ENCODE results near the gene RHBDD3.
A peak's percentile ranks its signal among the peaks of the same experiment; 100 is the strongest.
"Not testable (repeated sequence)": the region's sequence is repeated elsewhere in the genome, so short reads cannot be mapped to it uniquely, and the experiment has no call there.

The RHBDD3 gene

GRCh38 chr22:29244785-29245625 lies 22.8 kb downstream of the RHBDD3 start:
- Histone ChIP-seq H3K27ac (no peak overlapping the region), H3K4me3 (ENCODE audit: low read depth, low read length) (no peak overlapping the region), H3K36me3 (no peaks in the 10 kb centered on the region; the same call in 1 of the 2 replicates), H3K27me3 (ENCODE audit: insufficient read depth, low read depth, severe bottlenecking) (no peaks in the 10 kb centered on the region), H3K9me3 (ENCODE audit: severe bottlenecking) (peaks cover 13% of the 10 kb centered on the region)
- DNase-seq: no peak
- TF ChIP-seq CTCF (IDR thresholded peaks at IDR 0.05; ENCODE audit: low read depth, low read length): no peak

- Histone ChIP-seq H3K9me3 (ENCODE audit: severe bottlenecking) (peaks cover 18% of the 10 kb centered on the region), H3K27ac (no peak overlapping the region), H3K27me3 (ENCODE audit: insufficient read depth, low read depth, severe bottlenecking) (no peaks in the 10 kb centered on the region), H3K4me3 (ENCODE audit: low read depth, low read length) (no peak overlapping the region), H3K36me3 (no peaks in the 10 kb centered on the region; the same call in 1 of the 2 replicates)
- DNase-seq: no peak
- no peak for TF ChIP-seq CTCF (IDR thresholded peaks at IDR 0.05; ENCODE audit: low read depth, low read length)
Measured at GRCh38 chr22:29243874-29244446, 23.8 kb downstream of the RHBDD3 start.

- not testable (repeated sequence) for H3K4me3 ChIP-seq (ENCODE audit: low read depth, low read length); H3K36me3 ChIP-seq; DNase-seq; H3K27me3 ChIP-seq (ENCODE audit: insufficient read depth, low read depth, severe bottlenecking)
- H3K9me3 ChIP-seq (ENCODE audit: severe bottlenecking): peaks cover 20% of the 10 kb centered on the region
- peak overlapping the region; percentile 44; the same call in 1 of the 2 replicates for H3K27ac ChIP-seq
Measured at GRCh38 chr22:29240481-29240880, 27.3 kb downstream of the RHBDD3 start.

- TF ChIP-seq CTCF (IDR thresholded peaks at IDR 0.05; ENCODE audit: low read depth, low read length): no peak
- Histone ChIP-seq H3K36me3 (no peaks in the 10 kb centered on the region), H3K4me3 (ENCODE audit: low read depth, low read length) (no peak overlapping the region), H3K27ac (no peak overlapping the region), H3K9me3 (ENCODE audit: severe bottlenecking) (no peaks in the 10 kb centered on the region), H3K27me3 (ENCODE audit: insufficient read depth, low read depth, severe bottlenecking) (no peaks in the 10 kb centered on the region)
- DNase-seq: no peak
Measured at GRCh38 chr22:29233277-29233877, 34.4 kb downstream of the RHBDD3 start.

GRCh38 chr22:29231971-29232959 lies 35.5 kb downstream of the RHBDD3 start:
- Histone ChIP-seq H3K9me3 (ENCODE audit: severe bottlenecking) (no peaks in the 10 kb centered on the region), H3K27ac (no peak overlapping the region), H3K36me3 (no peaks in the 10 kb centered on the region), H3K27me3 (ENCODE audit: insufficient read depth, low read depth, severe bottlenecking) (no peaks in the 10 kb centered on the region), H3K4me3 (ENCODE audit: low read depth, low read length) (no peak overlapping the region)
- TF ChIP-seq CTCF (IDR thresholded peaks at IDR 0.05; ENCODE audit: low read depth, low read length): no peak
- no peak for DNase-seq

Data from WERI-Rb-1 (cell line).